B cell (primary cell): ENCODE results near the gene B4GALNT1.

Experiments used
- CTCF ChIP-seq: fragments of 200-600 bp; IDR thresholded peaks from one replicate; pipeline ENCODE4 v1.8.0; 2022; ENCODE audit warnings: antibody characterized with exemption, mild to moderate bottlenecking
- EZH2 ChIP-seq: IDR thresholded peaks from 2 replicates; pipeline ENCODE4 v1.6.1; 2012; ENCODE audit warnings: borderline replicate concordance, low read depth, mild to moderate bottlenecking, moderate library complexity, low read length; ENCODE audit not compliant: insufficient read depth, poor library complexity, severe bottlenecking

DNA sequence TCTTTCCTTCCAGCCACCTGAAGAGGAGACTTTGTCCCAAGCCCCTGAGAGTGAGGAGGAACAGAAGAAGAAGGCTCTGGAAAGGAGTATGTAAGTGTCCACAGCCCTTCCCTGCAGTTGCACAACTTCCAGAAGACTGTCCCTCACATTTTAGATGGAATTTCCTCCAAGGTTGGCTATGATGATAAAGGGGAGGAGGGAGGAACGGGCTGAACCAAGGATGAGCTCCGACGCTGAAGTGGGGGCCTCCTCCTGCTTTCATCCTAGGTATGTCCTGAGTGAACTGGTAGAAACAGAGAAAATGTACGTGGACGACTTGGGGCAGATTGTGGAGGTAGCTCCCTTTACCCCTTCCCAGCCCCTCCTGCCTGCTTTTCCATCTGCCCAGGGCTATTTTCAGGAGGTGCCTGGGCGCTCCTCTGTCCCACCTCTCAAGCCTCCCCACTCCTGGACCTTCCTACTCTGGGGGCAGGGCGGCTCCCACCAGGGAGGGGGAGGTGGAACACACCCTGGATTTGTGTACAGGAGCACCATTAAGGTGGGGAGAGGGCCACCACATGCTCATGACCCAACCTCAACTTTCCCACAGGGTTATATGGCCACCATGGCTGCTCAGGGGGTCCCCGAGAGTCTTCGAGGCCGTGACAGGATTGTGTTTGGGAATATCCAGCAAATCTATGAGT lies 19.4 kb downstream of the B4GALNT1 start:
- TF ChIP-seq CTCF (no peak), EZH2 (no peak)
